Hypothalamus (tissue), 51 donors: Measurements from ENCODE around the gene GALNT2.
A peak's percentile ranks its signal among the peaks of the same experiment; 100 is the strongest.

Experiments
- DNase-seq, 51 donors: peaks; one replicate each; lab custom pipeline; 2025; lab: John Stamatoyannopoulos, UW

The GALNT2 gene

DNA sequence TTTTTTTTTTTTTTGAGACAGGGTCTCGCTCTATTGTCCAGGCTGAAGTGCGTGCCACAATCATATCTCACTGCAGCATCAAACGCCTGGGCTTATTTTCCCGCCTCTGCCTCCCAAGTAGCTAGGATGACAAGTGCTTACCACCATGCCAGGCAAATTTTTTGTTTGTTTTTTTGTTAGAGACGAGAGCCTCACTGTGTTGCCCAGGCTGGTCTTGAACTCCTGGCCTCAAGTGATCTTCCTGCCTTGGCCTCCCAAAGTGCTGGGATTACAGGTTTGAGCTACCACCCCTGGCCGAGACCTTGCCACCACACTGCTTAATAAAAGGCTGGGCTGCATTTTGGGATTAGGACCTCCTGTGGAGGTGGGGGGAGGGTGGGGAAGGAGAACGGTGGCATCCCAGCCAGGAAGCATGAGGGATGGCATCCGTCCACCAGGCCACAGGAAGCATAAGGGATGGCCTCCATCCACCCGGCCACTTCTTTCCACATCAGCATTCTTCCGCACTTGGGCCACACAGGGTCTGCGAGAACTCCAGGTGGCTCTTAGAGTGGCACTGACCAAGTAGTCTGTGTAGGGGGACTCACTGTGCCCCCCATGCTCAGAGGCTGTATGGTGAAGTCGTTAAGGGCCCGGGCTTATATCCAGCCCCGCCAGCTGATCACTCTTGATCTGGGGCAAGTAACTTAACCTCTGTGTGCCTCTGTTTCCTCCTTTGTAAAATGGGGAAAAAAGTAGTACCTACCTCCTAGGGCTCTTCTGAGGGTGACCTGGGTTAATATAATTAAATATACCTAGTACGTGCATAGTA is 75.0 kb downstream of the GALNT2 start:
- DNase-seq: no peak

DNA sequence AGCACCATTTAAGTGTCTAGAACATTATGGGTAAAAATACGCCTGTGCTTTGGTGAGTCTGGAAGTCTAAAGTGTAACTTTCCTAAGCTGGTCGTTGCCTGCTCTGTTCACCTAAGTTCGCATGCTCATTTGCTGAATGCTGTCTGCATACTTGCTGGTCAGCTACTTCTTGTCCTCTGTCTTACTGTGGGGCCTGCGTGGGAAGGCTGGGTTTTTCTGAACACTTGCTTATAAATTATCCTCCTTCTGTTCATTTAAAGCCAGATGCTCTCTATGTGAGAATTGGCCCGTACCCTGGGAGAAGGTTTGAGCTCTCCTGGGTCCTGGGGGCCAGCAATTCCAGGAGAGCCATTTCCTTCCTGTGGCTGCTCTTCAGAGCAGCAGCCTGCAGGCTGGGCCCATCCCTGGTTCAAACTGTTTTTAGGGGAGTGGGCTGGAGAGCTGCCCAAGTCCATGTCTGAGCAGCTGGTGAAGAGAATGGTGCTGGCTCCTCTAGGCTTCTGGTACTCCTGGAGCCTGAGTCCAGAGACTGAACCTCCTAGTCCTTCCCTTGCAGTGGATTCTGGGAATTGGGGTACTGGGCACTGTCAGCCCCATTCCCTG is 75.7 kb downstream of the GALNT2 start:
- no peak for DNase-seq

DNA sequence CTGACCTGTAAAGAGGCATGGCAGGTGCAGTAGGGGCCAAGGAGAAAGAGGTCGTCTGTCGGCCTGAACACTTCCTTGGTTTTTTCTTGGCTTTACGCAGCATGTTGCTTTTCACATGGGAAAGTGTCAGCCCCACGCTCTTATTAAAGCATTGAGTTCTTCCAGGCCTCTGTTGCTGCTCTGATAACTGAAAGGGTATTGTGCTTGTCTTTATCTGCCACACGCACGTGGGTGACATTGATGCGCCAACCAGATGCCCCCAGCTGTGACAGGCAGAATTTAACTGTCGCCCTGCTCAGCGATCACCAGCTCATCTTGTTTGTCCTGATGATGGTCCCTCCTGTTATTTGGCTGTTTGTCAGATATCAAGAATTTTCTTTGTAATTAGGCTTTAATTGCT is 76.5 kb downstream of the GALNT2 start:
- DNase-seq: peak in 3 of 51 donors; percentile 26 to 34 (median 31)

DNA sequence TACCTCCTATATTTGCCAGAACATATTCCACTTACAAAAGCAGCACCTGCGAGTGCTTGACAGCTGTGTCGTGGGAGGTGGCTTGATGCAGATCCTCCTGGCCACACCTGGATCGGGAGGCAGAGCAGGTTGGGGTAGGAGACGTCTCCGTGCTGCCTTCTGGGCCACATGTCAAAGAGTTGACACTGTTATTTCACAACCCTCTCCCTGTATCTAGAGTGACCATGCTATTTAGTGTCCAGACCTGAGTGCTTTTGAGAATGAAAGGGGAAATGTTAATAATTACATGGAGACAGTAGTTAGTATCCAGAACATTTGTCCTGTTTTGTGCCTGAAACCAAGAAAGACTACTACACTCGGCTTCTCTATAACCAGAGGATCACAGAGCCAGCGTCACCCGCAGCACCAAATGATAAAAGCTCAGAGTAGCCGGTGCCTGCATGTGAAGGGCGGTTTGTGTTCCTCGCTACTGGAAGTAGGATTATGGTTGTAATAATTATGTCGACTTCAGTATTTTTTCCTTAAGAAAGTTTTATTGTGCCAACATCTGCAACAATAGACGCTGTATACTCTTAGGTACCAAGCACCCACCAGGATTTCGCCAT is 77.1 kb downstream of the GALNT2 start:
- no peak for DNase-seq

DNA sequence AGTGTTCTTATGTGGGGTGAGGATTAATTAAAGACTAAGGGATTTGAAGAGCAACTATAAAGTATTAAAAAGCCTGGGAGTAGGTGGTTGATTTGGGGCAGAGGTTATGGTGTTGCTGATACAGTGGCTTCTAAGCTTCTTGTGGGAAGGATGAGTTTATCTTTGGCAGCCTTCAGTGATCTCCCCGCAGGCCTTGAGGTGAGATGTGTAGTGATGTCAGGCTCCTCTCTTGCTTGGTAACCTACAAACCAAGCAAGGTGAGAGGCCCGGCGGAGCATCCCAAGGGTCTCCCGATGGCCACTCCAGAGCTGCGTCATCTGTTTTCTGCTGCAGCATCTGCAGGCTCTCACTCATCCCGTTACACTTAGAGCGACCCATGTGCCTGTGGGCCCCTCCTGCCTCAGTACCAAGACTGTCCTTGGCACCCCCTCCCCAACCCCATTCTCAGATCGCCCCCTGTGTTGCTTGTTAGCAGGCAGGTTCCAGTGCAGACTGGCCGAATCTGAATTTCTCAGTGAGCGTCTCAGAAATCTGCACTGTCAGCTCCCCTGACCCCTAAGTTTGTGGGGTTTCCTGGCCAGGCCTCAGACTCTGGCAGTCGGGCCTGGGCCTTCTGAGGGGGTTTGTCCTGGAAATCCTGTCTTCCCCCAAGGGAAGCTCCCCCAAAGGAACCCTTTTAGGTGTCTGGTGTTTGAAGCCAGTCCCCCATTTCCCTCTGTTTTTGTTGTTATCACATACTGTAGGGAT is 77.9 kb downstream of the GALNT2 start:
- DNase-seq: no peak

DNA sequence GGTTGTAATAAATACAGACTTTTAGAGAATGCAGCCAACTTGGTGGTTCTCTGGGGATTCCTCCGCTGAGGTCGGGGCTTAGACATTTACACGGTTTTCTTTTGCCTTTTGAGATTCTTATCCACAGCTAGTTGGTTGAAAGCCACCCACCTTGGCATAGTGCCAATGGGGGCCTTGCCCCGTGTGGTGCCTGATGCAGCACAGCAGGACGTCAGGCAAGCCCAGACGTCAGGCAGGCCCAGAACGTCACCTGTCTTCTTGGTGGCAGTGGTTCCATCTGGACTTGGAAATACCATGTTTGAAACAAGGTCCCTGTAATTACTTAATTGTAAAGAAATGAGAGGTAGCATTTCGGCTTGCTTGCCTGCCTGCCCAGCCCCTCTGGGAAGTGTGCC is 78.5 kb downstream of the GALNT2 start:
- no peak for DNase-seq

DNA sequence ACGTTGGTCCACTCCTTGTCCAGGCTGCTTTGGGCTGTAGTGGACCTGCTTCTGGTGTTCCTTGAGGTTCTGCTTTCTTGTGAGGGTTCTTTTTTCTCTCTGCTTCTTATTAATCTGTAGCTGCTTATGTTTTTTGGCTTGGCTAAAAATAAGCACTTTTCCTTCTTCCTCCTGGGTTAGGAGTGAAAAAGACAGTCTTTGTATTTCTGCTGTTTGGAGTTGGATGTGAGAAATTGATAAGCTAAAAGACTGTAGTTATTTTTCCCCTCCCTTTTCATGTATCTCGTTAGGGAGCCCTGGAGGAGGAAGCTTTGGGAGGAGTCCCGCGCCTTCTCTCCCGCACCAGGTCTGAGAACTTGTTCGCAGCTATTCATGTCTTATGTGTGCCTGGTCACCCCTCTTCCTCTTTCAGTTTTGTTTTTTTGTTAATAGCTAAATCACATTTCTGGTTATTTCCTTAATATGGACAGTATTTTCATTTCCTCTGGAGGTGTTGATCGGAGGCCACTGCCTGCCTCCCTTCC is 79.0 kb downstream of the GALNT2 start:
- DNase-seq: no peak

DNA sequence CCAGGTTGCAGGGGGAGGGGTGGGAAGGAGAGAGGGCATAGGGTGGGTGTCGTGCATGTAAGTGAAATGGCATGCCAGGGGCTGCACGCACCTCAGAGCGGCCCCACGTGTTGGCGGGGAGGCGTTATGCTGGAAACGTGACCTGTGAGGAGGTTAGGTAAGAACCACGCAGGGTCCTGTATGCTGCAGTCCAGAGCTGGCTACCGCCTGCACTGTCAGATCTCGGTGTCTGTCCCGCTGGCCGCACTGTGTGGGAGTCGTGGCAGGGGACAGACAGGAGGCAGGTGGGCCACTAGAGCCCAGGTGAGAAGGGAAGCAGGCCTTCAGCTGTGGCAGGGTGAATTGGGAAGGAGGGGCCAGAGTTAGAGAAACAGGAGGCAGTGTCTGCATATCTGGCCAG is 79.7 kb downstream of the GALNT2 start:
- DNase-seq: no peak

DNA sequence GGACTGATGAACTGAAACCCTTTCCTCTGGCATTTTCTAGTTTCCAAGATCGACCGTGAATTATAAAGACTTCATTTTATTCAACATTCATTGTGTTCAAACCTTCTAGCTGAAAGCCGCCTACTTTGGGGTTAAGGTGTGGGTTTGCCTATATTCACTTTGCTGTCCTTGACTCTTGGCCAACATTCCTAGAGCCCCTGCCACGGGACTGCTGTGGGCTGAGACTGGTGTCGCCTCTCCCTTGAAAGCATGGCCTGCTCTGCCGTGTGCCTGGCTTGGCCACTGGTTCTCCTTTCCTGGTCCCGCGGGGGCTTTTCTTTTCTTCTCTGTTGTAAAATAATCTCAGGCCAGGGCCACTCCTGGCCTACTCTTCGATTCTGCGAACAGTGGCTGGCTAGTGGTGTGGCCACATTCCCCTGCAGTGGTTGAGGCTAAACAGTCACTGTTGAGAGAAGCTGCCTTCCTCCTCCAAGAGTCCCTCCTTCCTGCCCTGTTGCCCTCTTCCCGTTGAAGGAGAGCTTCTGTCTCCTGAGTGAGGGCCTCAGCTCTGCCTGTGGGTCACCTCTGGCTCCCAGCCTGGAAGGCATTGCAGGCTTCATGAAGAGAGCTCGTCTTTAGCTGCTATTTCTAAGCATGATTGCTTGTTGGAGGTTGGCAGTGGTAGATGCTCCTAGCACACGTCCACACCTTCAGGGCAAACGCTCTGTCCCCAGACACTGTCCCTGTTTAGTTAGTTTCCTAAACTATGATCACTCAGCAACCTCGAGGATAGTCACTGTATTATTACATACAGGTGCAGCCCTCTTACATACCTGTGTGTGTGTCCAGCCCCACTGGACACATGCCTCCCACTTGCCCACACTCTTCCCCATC is 80.5 kb downstream of the GALNT2 start:
- no peak for DNase-seq

DNA sequence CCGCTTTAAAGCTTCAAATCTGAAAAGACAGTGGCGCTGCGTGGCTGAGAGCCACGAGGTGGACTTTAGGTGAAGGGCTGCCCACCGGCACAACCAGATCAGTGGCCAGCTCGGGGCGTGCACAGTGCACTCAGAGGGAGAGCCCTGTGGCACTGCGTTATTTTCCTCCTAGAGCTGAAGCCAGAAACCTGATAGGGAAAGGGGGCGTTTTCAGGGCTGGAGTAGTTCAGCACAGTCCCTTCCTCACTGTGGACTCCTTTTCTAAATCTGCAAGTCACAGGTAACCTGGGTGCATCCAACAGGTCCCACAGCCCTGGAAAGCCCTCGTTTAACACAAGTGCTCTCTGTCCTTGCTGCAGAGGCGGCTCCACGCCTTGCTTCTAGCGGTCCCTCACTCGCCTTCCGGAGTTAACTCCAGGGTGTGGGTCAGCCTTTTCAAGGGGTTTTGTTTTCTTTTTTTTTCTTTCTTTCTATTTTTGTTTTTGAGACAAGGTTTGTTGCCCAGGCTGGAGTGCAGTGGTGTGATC is 81.2 kb downstream of the GALNT2 start:
- DNase-seq: no peak

DNA sequence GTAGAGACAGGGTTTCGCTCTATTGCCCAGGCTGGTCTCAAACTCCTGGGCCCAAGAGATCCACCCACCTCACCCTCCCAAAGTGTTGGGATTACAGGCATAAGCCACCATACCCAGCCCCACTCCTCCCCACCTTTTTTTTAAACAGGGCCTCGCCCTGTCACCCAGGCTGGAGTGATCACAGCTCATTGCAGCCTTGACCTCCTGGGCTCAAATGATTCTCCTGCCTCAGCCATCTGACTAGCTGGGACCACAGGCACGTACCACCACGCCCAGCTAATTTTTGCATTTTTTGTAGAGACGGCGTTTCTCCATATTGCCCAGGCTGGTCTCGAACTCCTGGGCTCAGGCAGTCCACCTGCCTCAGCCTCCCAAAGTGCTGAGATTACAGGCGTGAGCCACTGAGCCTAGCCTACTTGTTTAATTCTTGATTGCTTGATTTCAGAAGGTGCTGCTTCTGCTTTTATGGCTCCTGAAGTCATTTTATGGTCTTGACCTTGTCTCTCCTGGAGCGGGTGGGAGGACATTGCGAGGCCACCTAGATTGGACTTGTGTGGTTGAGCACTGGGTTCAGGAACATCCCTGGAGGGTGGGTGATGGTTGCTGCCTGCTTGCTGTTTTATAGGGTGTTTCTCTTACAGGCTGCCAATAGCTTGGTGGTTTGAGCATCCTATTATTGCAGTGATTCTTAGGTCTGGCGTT is 81.9 kb downstream of the GALNT2 start:
- DNase-seq: no peak

DNA sequence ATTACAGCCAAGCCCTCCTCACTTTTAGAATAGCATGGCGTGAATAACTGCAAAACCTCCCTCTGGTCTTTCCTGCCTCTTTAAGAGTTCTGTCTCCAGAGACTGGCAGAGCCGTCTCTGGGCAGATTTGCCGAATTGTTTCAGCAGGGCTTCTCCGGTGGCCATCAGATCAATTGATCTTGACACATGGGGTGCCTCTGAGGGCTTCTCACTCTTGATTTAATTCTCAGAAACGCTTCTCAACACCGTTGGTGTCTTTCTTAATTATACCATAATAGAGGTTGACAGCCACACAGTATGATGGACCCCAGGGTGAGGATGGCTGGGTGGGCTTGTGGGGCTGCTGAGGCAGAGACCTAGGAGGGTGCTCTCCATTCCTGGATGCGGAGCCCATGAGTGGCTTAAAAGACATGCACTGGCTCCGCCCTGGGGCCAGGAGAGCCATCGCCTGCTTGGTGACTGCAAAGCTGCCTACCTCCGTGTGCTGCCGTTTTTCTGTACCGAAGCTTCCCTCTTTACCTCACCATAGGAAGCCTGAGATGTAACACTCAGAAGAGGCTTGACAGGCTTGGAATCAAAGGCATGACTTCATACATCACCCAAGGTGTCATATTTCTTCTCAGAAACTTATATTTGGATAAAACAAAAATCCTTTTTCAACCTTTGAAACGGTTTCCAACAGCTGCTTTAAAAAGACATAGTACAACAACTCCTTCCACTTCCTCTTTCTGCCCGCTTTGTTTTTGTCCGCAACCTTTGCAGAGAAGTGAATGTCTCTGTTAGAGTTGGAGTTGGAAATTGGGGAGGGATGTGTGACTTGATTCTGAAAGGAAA is 82.9 kb downstream of the GALNT2 start:
- DNase-seq: no peak

DNA sequence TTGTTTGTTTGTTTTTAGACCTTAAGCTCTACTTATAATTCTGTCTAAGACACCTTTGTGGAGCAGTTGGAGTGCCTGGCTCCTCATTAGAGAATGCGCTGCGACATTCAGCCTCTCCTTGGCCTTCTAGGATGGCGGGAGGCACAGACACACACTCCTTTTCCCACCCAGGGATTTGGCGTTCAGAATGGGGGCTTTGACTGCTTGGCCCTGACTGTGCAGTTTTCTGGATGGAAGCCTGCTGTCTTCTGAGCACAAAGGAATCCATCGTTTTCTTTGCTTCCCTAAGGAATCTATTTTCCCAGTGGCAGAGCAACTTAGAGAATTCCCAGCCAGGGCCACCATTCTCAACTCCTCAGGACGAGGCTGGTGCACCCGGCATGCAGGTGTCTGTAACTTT is 83.6 kb downstream of the GALNT2 start:
- DNase-seq: no peak

DNA sequence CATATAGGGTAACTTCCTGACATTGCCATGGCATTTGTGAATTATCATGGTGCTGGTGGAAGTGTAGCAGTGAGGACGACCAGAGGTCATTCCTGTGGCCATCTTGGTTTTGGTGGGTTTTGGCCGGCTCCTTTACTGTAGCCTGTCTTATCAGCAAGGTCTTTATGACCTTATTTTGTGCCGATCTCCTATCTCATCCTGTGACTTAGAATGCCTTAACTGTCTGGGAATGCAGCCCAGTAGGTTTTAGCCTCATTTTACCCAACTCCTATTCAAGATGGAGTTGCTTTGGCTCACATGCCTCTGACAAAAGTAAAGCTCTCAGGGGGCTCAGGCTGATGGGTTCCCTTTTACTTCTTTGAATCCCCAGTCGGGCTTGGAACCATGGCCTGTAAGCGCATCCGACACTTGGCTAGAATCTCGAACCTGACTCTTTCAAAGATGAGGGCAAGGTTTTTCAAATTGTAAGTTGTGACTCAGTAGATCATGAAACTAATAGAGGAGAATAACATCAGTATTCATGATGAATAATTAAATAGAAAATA is 85.0 kb downstream of the GALNT2 start:
- DNase-seq: no peak

DNA sequence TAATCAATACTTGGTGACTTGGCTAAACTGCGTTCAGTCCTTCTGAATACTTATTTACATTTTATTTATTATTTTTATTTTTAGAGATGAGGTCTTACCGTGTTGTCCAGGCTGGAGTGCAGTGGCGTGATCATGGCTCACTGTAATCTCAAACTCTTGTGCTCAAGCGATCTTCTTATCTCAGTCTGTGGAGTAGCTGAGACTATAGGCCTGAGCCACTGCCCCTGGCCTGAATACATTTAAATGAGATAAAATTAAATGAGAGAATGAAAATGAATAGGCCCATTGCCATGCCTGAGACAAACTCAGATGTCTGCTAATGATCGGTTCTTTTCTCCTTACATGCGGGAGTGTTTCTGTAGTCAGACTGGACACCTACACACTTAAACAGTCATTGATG is 86.0 kb downstream of the GALNT2 start:
- DNase-seq: no peak

DNA sequence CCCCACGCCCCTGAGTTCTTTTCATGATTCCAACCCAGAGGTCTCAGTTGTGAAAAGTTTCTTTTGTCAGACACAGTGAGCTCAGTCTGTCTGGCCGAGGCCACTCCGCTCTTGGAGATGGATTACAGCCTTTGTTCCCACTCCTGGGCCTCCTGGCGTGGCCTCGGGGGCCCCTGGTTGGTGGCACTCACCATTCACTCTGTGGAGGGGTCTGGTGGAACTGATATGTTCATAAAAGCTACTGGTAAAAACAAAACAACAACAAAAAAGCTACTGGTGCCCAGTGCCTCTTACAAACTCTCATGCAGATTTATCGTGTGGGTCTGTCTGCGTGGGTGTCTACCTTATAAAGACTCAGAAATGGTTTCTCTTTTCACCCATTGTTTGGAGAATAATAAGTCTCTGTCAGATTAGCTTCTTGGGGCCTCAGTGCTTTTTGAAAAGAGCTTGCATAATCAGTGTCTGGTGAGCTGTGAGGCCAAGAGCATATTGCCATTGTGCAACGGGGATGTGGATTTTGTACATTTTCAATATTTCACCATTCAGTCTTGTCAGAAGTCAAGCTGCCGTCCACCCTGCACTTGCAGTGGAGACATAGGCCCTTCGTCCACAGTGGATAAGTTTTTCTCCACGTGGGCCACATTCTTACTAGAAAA is 86.7 kb downstream of the GALNT2 start:
- DNase-seq: peak in 26 of 51 donors; percentile 27 to 71 (median 40)

DNA sequence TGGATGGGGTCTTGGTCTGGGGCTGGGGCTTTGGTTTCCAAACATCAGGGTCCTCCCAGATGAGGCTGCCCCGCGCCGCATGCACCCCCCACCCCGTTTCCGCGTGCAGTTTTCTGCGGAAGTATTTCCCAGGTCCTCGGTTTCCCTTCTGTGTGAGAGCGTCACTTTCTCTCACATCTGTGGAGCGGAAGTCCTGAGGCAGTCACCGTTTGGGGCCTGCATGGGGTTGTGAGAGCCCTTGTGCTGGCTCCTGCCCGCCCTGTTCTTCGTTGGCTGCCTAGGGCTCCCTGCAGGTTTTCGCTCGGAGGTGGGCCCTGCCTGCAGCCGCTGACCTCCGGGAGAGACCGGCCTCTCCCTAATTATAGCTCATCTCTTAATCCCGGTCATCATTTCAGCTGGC is 88.0 kb downstream of the GALNT2 start:
- no peak for DNase-seq
